Cardiac fibroblast (primary cell): Measurements from ENCODE around the gene IRF1.

Source experiments
- DNase-seq, 2 donors: peaks; one replicate each; pipeline versions ENCODE4 v3.0.0 to v3.0.0-alpha.2; 2010; ENCODE audit warnings: low read depth in 2 of 2
- H3K4me3 ChIP-seq, 2 donors: replicated peaks in 1 of 2; 1 replicate in 1 of 2; 2 replicates in 1 of 2; pipeline ENCODE4 v1.5.1; 2011; ENCODE audit warnings: low read depth in 2 of 2, low read length in 2 of 2, mild to moderate bottlenecking in 2 of 2, moderate library complexity in 1 of 2
- TF ChIP-seq, protein P1 (sequence below): IDR thresholded peaks from one replicate; pipeline ENCODE4 v1.5.1; 2011; ENCODE audit warnings: low read depth, mild to moderate bottlenecking, low read length, inconsistent platforms

The IRF1 gene, protein sequence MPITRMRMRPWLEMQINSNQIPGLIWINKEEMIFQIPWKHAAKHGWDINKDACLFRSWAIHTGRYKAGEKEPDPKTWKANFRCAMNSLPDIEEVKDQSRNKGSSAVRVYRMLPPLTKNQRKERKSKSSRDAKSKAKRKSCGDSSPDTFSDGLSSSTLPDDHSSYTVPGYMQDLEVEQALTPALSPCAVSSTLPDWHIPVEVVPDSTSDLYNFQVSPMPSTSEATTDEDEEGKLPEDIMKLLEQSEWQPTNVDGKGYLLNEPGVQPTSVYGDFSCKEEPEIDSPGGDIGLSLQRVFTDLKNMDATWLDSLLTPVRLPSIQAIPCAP

GRCh38 chr5:132490484-132491367 is at the start of gene IRF1:
Gene IRF1 (minus strand): TSS chr5:132490773. CDS start chr5:132489478, 1,295 bp downstream.
- H3K4me3 ChIP-seq, result peak within 1 kb of the TSS; percentile 87 to 97
- DNase-seq, result peak; percentile 96 to 98
- TF ChIP-seq, protein P1, sequence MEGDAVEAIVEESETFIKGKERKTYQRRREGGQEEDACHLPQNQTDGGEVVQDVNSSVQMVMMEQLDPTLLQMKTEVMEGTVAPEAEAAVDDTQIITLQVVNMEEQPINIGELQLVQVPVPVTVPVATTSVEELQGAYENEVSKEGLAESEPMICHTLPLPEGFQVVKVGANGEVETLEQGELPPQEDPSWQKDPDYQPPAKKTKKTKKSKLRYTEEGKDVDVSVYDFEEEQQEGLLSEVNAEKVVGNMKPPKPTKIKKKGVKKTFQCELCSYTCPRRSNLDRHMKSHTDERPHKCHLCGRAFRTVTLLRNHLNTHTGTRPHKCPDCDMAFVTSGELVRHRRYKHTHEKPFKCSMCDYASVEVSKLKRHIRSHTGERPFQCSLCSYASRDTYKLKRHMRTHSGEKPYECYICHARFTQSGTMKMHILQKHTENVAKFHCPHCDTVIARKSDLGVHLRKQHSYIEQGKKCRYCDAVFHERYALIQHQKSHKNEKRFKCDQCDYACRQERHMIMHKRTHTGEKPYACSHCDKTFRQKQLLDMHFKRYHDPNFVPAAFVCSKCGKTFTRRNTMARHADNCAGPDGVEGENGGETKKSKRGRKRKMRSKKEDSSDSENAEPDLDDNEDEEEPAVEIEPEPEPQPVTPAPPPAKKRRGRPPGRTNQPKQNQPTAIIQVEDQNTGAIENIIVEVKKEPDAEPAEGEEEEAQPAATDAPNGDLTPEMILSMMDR, result no peak

GRCh38 chr5:132540149-132540548 is 49.6 kb upstream of the IRF1 start:
- TF ChIP-seq, protein P1, result no peak
- no peak overlapping the region for H3K4me3 ChIP-seq
- no peak for DNase-seq

GRCh38 chr5:132539716-132540115 is 49.1 kb upstream of the IRF1 start:
- TF ChIP-seq, protein P1, result no peak
- no peak for DNase-seq
- H3K4me3 ChIP-seq, result no peak overlapping the region

GRCh38 chr5:132530946-132531345 is 40.4 kb upstream of the IRF1 start:
- no peak overlapping the region for H3K4me3 ChIP-seq
- TF ChIP-seq, protein P1, result no peak
- DNase-seq, result no peak

- H3K4me3 ChIP-seq, result no peak overlapping the region
- TF ChIP-seq, protein P1, result no peak
- DNase-seq, result no peak
Observed at GRCh38 chr5:132528866-132529634, 38.5 kb upstream of the IRF1 start.

DNA sequence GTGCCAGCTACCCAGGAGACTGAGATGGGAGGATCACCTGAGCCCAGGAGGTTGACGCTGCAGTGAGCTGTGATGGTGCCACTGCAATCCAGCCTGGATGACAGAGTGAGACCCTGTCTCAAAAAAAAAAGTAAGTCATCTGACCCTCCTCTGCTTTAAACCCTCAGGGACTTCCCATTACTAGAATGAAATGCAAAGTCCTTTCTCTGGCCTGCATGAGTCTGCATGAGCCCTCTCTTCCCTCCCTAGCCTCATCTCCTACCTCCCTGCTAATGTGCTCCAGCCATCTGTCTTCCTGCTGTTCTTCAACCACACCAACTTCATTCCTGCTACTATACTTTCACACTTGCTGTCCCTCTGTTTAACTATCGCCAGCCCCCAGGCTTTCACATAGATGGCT is 37.4 kb upstream of the IRF1 start:
- DNase-seq, result no peak
- H3K4me3 ChIP-seq, result no peak overlapping the region
- TF ChIP-seq, protein P1, result no peak
